Brain microvascular endothelial cell (primary cell): ENCODE data around the gene HTR4.

Experiments used
- DNase-seq: peaks from one replicate; pipeline ENCODE4 v3.0.0-alpha.2; 2020
- H3K27ac ChIP-seq: fragments of 250-450 bp; sonication (Bioruptor Pico); 2 replicates; pipeline ENCODE4 v1.5.1; 2020; ENCODE audit warnings: mild to moderate bottlenecking, moderate library complexity
- H3K27me3 ChIP-seq: fragments of 250-450 bp; sonication (Bioruptor Pico); replicated peaks from 2 replicates; pipeline ENCODE4 v1.5.1; 2020; ENCODE audit warnings: mild to moderate bottlenecking
- H3K36me3 ChIP-seq: fragments of 250-450 bp; sonication (Bioruptor Pico); replicated peaks from 2 replicates; pipeline ENCODE4 v1.5.1; 2020; ENCODE audit warnings: mild to moderate bottlenecking
- H3K4me3 ChIP-seq: 2 replicates; pipeline ENCODE4 v1.5.1; 2011; ENCODE audit warnings: low read depth, mild to moderate bottlenecking, control low read depth, low read length, moderate library complexity
- in situ Hi-C: cut with HindIII; loops from 2 replicates; pipeline ENCODE4 v1.10.0; 2017; ENCODE audit warnings: low sequenced_read_pairs, low pct_ligation_motif_present
- TF ChIP-seq, protein P1 (sequence below): IDR thresholded peaks from 2 replicates; pipeline ENCODE4 v1.5.1; 2011; ENCODE audit warnings: low read depth, mild to moderate bottlenecking, moderate library complexity, low read length, control low read depth, inconsistent platforms; ENCODE audit errors: missing control alignments

The HTR4 gene, protein sequence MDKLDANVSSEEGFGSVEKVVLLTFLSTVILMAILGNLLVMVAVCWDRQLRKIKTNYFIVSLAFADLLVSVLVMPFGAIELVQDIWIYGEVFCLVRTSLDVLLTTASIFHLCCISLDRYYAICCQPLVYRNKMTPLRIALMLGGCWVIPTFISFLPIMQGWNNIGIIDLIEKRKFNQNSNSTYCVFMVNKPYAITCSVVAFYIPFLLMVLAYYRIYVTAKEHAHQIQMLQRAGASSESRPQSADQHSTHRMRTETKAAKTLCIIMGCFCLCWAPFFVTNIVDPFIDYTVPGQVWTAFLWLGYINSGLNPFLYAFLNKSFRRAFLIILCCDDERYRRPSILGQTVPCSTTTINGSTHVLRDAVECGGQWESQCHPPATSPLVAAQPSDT

DNA sequence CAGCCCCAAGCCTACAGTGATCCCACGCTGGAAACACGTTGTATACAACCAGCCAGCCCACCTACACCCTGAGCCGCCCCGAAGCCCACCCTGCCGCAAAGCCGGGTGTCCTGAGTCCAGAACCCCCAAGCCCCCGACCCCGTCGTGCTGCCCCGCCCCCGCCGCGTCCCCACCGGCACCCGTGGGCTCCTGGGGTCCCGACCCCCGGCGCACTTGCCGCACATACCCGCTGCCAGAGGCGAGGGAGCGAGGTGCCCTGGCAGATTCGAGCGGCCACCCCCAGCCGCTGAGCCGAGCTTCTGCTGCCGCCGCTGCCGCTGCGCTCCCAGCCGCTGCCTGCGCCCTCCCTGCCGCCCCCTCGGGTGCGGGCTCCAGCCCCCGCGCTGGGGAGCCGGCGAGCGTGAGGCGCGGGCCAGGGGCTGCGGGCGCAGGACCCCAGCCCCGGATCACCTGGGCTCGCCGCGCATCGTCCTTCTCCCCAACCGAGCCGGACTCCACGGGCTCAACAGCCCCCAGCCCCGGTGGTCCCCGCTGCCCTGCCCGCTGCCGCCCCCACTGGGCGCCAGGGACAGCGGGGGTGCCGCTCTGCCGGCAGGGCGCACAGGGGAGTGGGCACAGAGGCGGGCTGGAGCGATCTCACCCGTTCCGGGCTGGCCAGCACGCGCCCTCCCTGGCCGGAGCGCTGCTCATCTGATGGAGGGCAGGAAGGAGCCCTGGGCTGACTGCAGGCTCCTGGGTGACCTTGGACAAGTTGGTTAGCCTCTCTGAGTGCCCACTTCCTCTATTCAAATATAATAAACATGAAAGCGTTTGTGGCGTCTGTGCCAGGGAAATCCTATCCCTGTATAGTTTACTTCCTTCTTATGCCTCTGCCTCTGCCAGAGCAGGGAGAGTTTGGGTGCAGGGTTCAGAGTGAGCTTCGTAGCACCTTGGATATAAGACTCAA is at the start of gene HTR4:
Gene HTR4, minus strand, starts transcription at position 692 of the 946 bp plus-strand sequence. CDS start 17,513 bp downstream, outside the sequence.
- Histone ChIP-seq H3K27me3 (peaks cover 12% of the 10 kb centered on the region), H3K36me3 (no peaks in the 10 kb centered on the region), H3K27ac (no peak within 1 kb of the TSS), H3K4me3 (no peak within 1 kb of the TSS)
- no peak for DNase-seq
- TF ChIP-seq, protein P1, sequence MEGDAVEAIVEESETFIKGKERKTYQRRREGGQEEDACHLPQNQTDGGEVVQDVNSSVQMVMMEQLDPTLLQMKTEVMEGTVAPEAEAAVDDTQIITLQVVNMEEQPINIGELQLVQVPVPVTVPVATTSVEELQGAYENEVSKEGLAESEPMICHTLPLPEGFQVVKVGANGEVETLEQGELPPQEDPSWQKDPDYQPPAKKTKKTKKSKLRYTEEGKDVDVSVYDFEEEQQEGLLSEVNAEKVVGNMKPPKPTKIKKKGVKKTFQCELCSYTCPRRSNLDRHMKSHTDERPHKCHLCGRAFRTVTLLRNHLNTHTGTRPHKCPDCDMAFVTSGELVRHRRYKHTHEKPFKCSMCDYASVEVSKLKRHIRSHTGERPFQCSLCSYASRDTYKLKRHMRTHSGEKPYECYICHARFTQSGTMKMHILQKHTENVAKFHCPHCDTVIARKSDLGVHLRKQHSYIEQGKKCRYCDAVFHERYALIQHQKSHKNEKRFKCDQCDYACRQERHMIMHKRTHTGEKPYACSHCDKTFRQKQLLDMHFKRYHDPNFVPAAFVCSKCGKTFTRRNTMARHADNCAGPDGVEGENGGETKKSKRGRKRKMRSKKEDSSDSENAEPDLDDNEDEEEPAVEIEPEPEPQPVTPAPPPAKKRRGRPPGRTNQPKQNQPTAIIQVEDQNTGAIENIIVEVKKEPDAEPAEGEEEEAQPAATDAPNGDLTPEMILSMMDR: no peak
- in situ Hi-C loops: no loop called here

DNA sequence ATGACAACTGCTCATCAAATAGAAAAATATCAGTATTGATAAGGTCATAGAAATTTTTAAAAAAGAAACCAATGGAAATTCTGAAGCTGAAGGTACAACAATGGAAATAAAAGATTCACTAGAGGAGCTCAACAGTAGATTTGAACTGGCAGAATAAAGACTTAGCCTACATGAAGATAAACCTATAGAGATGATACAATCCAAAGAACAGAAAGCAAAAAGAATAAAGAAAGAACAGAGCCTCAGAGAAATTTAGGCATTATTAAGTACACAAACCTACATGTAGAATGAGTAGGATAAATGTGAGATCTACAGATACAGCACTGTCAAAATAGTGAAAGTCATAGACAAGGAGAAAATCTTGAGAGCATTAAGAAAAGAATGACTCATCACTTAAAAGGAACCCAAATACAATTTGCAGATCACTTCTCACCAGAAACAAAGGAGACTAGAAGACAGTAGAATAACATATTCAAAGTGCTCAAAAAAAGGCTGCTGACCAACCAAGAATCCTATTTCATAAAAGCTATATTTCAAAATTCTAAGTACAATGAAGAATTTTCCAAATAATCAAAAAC is 47.8 kb upstream of the HTR4 start:
- TF ChIP-seq, protein P1: no peak
- no peak for DNase-seq
- no peak overlapping the region for H3K27ac ChIP-seq
- no peak overlapping the region for H3K4me3 ChIP-seq
- H3K36me3 ChIP-seq: no peaks in the 10 kb centered on the region
- no peaks in the 10 kb centered on the region for H3K27me3 ChIP-seq
- in situ Hi-C loops: no loop called here

DNA sequence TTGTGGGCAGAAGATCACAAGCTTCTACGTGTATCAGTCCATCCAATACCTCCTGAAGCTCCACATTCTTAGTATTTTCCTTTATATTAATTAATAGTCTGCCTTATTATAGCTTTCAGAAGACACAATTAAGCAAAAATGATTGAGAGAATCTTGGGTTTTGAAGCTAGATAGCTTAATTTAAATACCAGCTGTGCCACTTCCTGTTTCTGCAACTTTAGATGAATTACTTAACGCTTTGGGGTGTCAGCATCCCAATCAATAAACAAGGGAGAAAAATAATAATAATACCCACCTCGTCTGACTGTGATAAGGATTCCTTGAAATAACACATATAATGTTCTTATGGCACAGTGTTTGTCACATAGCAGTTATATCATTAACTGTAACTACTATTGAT is 44.7 kb upstream of the HTR4 start:
- Histone ChIP-seq H3K4me3 (no peak overlapping the region), H3K27ac (no peak overlapping the region), H3K27me3 (no peaks in the 10 kb centered on the region), H3K36me3 (no peaks in the 10 kb centered on the region)
- in situ Hi-C loops: no loop called here
- TF ChIP-seq, protein P1: no peak
- no peak for DNase-seq

DNA sequence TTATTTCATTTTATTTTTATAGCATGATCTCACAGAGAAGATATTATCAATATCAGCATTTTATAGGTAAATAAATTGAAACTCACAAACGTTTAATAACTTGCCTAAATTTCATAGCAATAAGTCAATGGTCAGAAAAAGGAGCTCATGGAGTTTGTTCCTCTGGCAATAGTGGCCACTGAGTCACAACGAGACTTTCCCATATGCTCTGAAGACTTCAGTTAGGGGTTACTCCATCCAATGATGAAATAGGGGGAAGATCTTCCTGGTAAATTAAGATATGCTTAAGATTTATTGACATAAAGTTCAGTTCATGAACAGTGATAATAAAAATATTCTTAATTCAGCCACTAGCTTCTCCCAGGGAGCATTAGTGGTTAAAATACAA is 43.5 kb upstream of the HTR4 start:
- DNase-seq: no peak
- Histone ChIP-seq H3K27ac (no peak overlapping the region), H3K36me3 (no peaks in the 10 kb centered on the region), H3K4me3 (no peak overlapping the region), H3K27me3 (no peaks in the 10 kb centered on the region)
- TF ChIP-seq, protein P1: no peak
- in situ Hi-C loops: no loop called here

DNA sequence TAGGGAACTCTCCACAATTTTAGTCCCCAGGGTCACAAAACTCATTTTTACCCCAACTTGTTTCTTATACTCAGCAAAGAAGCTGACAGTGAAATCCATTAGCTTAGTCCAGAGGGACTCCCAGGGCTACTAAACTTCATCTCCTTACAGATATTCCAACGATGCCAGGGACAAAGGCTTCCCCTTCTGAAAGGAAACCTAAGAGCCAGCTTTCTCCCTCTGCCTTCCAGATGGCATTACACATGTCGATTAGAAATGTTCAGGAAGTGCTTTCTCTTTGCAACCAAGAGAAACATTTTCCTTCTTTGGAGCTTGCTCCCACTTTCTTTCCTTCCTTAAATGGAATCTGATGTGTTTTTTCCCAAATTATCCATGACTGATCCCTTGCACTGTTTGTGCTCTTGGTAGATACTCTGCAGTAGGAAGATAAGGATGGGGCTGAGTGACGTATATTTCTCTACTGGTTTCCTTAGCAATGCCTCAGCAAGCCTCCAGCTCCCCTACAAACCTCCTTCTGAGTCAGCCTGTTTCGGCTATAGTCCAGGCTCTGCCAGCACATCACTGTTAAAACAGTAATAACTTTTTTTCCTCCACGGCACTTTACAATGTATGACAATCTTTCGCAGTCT is 43.0 kb upstream of the HTR4 start:
- H3K27ac ChIP-seq: no peak overlapping the region
- H3K36me3 ChIP-seq: no peaks in the 10 kb centered on the region
- peak; percentile 22 for DNase-seq
- no peak overlapping the region for H3K4me3 ChIP-seq
- TF ChIP-seq, protein P1: no peak
- H3K27me3 ChIP-seq: no peaks in the 10 kb centered on the region
- in situ Hi-C loops: no loop called here
